SJCRH30 (cell line): ENCODE measurements around the gene SUPT6H. TPM values are rescaled to one million over a fixed set of nuclear protein-coding genes. Genes with fewer than 3 reads are reported as not detected.

ENCODE experiments used
- DNase-seq, 2 experiments: peaks; one replicate each; pipeline ENCODE4 v3.0.0-alpha.2; 2015 to 2020
- H3K27ac ChIP-seq: fragments of 250-450 bp; sonication (Bioruptor Pico); 2 replicates; pipeline ENCODE4 v1.5.1; 2020; ENCODE audit warnings: mild to moderate bottlenecking, moderate library complexity
- H3K27me3 ChIP-seq: fragments of 250-450 bp; sonication (Bioruptor Pico); 2 replicates; pipeline ENCODE4 v1.5.1; 2020; ENCODE audit warnings: mild to moderate bottlenecking, moderate library complexity
- H3K36me3 ChIP-seq: fragments of 250-450 bp; sonication (Bioruptor Pico); 2 replicates; pipeline ENCODE4 v1.5.1; 2020; ENCODE audit warnings: mild to moderate bottlenecking, moderate library complexity
- H3K4me1 ChIP-seq: fragments of 250-450 bp; sonication (Bioruptor Pico); 2 replicates; pipeline ENCODE4 v1.5.1; 2020; ENCODE audit warnings: mild to moderate bottlenecking, moderate library complexity
- H3K4me3 ChIP-seq: fragments of 250-450 bp; sonication (Bioruptor Pico); 2 replicates; pipeline ENCODE4 v1.5.1; 2020; ENCODE audit warnings: mild to moderate bottlenecking, moderate library complexity
- H3K9me3 ChIP-seq: fragments of 250-450 bp; sonication (Bioruptor Pico); replicated peaks from 2 replicates; pipeline ENCODE4 v1.5.1; 2020; ENCODE audit warnings: mild to moderate bottlenecking, moderate library complexity
- total RNA-seq: library from RNA; depleted of rRNA; stranded (reverse); fragments of >200 nt; shearing (Covaris generic); gene quantifications from 2 replicates; pipeline ENCODE4 v1.2.3, GENCODE V29; 2014; rRNA removed

SUPT6H gene
- total RNA-seq, 1 experiment from 2014 or later, result 66.3 TPM

GRCh38 chr17:28750178-28751047 is 88.4 kb downstream of the SUPT6H start:
- peaks cover 58% of the 10 kb centered on the region for H3K36me3 ChIP-seq
- H3K27ac ChIP-seq, result no peak overlapping the region
- no peaks in the 10 kb centered on the region for H3K9me3 ChIP-seq
- no peaks in the 10 kb centered on the region for H3K27me3 ChIP-seq
- peak; percentile 95 to 98 for DNase-seq
- H3K4me3 ChIP-seq, result no peak overlapping the region
- H3K4me1 ChIP-seq, result peaks cover 18% of the 10 kb centered on the region

DNA sequence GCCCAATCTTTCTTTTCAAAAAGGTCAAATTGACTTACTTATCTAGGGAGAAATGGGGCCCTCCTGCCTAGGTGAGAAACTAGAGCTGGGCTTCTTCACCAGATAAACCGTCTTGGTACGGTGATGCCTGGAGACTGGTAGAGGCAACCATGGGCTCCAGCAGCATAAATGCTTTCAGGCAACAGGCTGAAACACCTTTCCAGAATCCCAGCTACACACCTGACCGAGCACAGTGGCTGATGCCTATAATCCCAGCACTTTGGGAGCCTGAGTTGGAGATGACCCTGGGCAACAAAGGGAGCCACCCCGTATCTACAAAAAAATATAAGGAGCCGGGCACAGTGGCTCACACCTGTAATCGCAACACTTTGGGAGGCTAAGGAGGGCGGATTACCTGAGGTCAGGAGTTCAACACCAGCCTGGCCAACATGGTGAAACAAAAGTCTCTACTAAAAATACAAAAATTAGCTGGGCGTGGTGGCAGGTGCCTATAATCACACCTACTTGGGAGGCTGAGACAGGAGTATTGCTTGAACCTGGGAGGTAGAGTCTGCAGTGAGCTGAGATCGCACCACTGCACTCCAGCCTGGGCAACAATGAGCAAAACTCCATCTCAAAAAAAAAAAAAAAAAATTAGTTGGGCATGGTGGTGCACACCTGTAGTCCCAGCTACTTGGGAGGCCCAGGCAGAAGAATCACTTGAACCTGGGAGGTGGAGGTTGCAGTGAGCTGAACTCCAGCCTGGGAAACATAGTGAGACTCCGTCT is 89.8 kb downstream of the SUPT6H start:
- H3K27ac ChIP-seq, result no peak overlapping the region
- peaks cover 56% of the 10 kb centered on the region for H3K36me3 ChIP-seq
- H3K9me3 ChIP-seq, result no peaks in the 10 kb centered on the region
- no peak for DNase-seq
- no peak overlapping the region for H3K4me3 ChIP-seq
- H3K4me1 ChIP-seq, result peaks cover 5% of the 10 kb centered on the region
- no peaks in the 10 kb centered on the region for H3K27me3 ChIP-seq

Other genes with a start within 250 kb of the SUPT6H start
- not detected in 2 replicates for gene SLC13A2, start 188.6 kb upstream of the SUPT6H start, total RNA-seq
- not detected in 2 replicates for gene FOXN1, start 155.9 kb upstream of the SUPT6H start, total RNA-seq
- 53.7 and 58.7 TPM in 2 replicates for gene UNC119, start 109.6 kb upstream of the SUPT6H start, total RNA-seq
- 38.0 and 41.8 TPM in 2 replicates for gene PIGS, start 90.7 kb upstream of the SUPT6H start, total RNA-seq
- 0.18 and 0.47 TPM in 2 replicates for gene ALDOC, start 85.3 kb upstream of the SUPT6H start, total RNA-seq
- gene SPAG5, start 63.2 kb upstream of the SUPT6H start, total RNA-seq, result 131 and 147 TPM in 2 replicates
- 16.1 and 19.9 TPM in 2 replicates for gene RSKR, start 48.0 kb upstream of the SUPT6H start, total RNA-seq
- 115 and 120 TPM in 2 replicates for gene BLTP2, start 17.0 kb upstream of the SUPT6H start, total RNA-seq
- 46.0 and 49.6 TPM in 2 replicates for gene SDF2, start 299 bp upstream of the SUPT6H start, total RNA-seq
- 5.4 and 7.0 TPM in 2 replicates for gene PROCA1, start 49.7 kb downstream of the SUPT6H start, total RNA-seq
- 191 and 201 TPM in 2 replicates for gene RAB34, start 55.7 kb downstream of the SUPT6H start, total RNA-seq
- 1,716 and 1,788 TPM in 2 replicates for gene RPL23A, start 57.8 kb downstream of the SUPT6H start, total RNA-seq
- 7.5 and 10.0 TPM in 2 replicates for gene TLCD1, start 64.0 kb downstream of the SUPT6H start, total RNA-seq
- 1.7 and 2.6 TPM in 2 replicates for gene NEK8, start 66.6 kb downstream of the SUPT6H start, total RNA-seq
- 118 and 123 TPM in 2 replicates for gene TRAF4, start 81.8 kb downstream of the SUPT6H start, total RNA-seq
- 17.4 and 22.8 TPM in 2 replicates for gene FAM222B, start 180.6 kb downstream of the SUPT6H start, total RNA-seq
- 58.2 and 63.5 TPM in 2 replicates for gene ERAL1, start 192.8 kb downstream of the SUPT6H start, total RNA-seq
- gene FLOT2, start 235.5 kb downstream of the SUPT6H start, total RNA-seq, result 44.7 and 46.4 TPM in 2 replicates
- 25.6 and 27.0 TPM in 2 replicates for gene DHRS13, start 240.9 kb downstream of the SUPT6H start, total RNA-seq